Muscle layer of colon (tissue), 2 donors: ENCODE data around the gene NDFIP1.

Experiments
- H3K27ac ChIP-seq: one replicate; pipeline ENCODE4 v1.7.0; 2013; ENCODE audit warnings: low read depth, mild to moderate bottlenecking, low read length, moderate library complexity
- H3K27me3 ChIP-seq, 2 donors: one replicate each; pipeline ENCODE4 v1.7.0; 2013; ENCODE audit warnings: low read length in 2 of 2, mild to moderate bottlenecking in 2 of 2; ENCODE audit not compliant: insufficient read depth in 2 of 2, control insufficient read depth in 1 of 2
- H3K36me3 ChIP-seq: one replicate; pipeline ENCODE4 v1.7.0; 2013; ENCODE audit warnings: mild to moderate bottlenecking, low read length; ENCODE audit not compliant: insufficient read depth
- H3K4me1 ChIP-seq: one replicate; pipeline ENCODE4 v1.7.0; 2013; ENCODE audit warnings: mild to moderate bottlenecking, low read length; ENCODE audit not compliant: insufficient read depth
- H3K4me3 ChIP-seq, 2 donors: one replicate each; pipeline ENCODE4 v1.7.0; 2013; ENCODE audit warnings: low read length in 2 of 2, low read depth in 1 of 2, mild to moderate bottlenecking in 1 of 2, moderate library complexity in 1 of 2
- H3K9ac ChIP-seq: one replicate; pipeline ENCODE4 v1.7.0; 2013; ENCODE audit warnings: low read length
- H3K9me3 ChIP-seq: one replicate; pipeline ENCODE4 v1.7.0; 2013; ENCODE audit warnings: mild to moderate bottlenecking, low read length
- donor health status: abdominal sarcoma.
- donor health status: Adenocarcinoma of cecum.

Gene NDFIP1

GRCh38 chr5:142125378-142125777 is 16.8 kb downstream of the NDFIP1 start:
- H3K36me3 ChIP-seq = peaks cover 4% of the 10 kb centered on the region
- H3K4me1 ChIP-seq = peaks cover 8% of the 10 kb centered on the region
- no peak overlapping the region for H3K4me3 ChIP-seq
- no peak overlapping the region for H3K9ac ChIP-seq
- H3K27ac ChIP-seq = no peak overlapping the region
- no peaks in the 10 kb centered on the region for H3K27me3 ChIP-seq
- H3K9me3 ChIP-seq = no peaks in the 10 kb centered on the region

DNA sequence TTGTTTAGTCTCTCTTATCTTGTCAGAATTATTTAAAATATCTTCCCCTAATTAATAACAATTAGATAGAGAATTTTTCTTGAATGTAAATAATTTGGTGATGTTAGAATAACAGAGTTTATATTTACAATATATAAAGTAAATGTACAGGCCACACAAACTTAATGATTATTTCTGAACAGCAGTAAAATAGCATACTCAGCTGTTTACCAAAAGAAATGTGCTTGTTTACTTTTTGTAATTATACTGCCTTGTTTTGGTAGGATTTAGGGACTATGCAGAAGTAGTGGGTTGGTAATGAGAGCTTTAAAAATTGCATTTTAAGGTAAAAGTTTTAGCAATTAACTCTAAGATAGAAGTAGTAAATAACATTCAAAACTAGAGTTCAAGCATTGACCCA is 17.4 kb downstream of the NDFIP1 start:
- Histone ChIP-seq H3K36me3 (no peaks in the 10 kb centered on the region), H3K4me3 (no peak overlapping the region), H3K4me1 (peaks cover 8% of the 10 kb centered on the region), H3K9ac (no peak overlapping the region), H3K27me3 (no peaks in the 10 kb centered on the region), H3K9me3 (no peaks in the 10 kb centered on the region), H3K27ac (no peak overlapping the region)

DNA sequence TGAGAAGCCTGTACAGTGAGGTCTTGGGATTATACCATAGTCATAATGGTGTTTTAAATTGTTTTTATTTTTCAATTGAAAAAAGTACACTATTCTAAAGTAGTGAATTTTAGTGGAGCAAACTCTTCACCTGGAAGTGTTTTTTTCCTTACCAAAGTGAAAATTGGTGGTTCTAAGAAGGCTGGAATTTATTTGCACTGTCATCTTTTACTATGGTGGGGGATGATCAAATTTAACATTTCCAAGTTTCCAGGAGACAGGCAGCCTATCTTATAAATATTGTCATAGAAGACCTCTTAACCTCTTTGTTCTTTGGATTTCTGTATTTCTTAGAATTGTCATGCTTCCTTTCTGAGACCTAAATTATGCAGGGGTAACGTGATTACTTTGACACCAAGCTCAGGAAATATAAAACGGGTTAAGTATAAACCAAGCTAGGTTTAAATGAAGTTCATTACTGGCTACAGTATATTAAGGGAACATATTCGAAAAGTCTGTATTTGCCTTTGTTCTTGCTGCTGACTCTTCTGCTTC is 20.2 kb downstream of the NDFIP1 start:
- Histone ChIP-seq H3K4me1 (peaks cover 8% of the 10 kb centered on the region), H3K9ac (no peak overlapping the region), H3K9me3 (no peaks in the 10 kb centered on the region), H3K36me3 (peaks cover 22% of the 10 kb centered on the region), H3K4me3 (no peak overlapping the region), H3K27ac (no peak overlapping the region), H3K27me3 (no peaks in the 10 kb centered on the region)

DNA sequence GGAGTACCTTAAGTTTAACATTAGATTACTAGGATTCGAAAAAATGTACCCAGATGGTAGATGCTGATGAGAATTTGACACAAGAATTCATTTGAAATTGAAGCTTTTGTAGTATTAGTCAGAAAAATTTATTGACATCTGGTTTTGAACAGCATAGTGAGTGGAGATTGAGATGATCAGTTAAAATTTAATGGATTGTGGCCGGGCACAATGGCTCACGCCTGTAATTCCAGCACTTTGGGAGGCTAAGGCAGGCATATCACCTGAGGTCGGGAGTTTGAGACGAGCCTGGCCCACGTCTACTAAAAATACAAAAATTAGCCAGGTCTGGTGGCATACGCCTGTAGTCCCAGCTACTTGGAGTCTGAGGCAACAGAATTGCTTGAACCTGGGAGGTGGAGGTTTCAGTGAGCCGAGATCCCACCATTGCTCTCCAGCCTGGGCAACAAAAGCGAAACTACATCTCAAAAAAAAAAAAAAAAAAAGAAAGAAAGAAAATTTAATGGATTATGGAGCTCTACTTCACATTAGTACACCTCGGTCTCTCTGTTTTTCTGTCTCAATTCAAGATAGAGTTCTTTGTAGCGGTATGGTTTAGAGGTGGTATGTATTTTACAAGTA is 21.0 kb downstream of the NDFIP1 start:
- Histone ChIP-seq H3K9ac (no peak overlapping the region), H3K9me3 (no peaks in the 10 kb centered on the region), H3K27me3 (no peaks in the 10 kb centered on the region), H3K4me3 (no peak overlapping the region), H3K4me1 (peaks cover 8% of the 10 kb centered on the region), H3K36me3 (peaks cover 26% of the 10 kb centered on the region), H3K27ac (no peak overlapping the region)

DNA sequence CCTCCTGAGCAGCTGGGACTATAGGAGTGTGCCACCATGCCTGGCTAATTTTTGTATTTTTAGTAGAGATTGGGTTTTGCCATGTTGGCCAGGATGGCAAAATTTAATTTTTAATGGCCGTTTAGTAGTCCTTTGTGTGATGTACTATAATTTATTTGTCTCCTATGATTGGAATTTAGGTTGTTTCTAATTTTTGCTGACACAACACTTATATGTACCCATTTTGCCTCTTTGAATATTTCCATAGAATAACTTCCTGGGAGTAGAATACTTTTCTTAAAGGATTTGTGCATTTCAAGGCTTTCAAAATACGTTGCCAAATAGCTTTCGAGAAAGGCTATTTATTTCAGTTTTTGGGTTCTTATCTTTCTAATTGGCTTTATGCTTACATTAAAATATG is 22.8 kb downstream of the NDFIP1 start:
- no peaks in the 10 kb centered on the region for H3K27me3 ChIP-seq
- peaks cover 8% of the 10 kb centered on the region for H3K4me1 ChIP-seq
- H3K36me3 ChIP-seq = peaks cover 30% of the 10 kb centered on the region
- H3K27ac ChIP-seq = no peak overlapping the region
- H3K9me3 ChIP-seq = no peaks in the 10 kb centered on the region
- no peak overlapping the region for H3K9ac ChIP-seq
- no peak overlapping the region for H3K4me3 ChIP-seq

DNA sequence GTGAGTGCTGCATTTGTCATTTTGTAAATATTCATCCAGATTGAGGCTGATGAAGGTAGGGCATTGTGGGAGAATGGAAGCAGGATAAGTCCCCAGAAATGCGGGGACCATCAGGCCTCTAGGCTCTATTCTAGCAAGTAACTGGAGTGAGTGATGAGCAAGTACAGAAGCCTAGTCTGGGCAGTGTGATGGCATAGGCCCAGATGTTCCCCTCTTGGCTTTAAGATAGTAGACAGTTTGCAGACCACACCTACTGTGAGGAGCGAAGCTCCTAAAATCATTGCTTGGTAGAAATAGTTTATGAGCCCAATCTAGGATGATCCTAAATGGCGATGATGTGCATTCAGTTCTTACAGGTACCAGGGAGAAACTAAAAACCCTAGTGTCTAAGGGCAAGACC is 24.3 kb downstream of the NDFIP1 start:
- no peaks in the 10 kb centered on the region for H3K27me3 ChIP-seq
- H3K9ac ChIP-seq = no peak overlapping the region
- H3K36me3 ChIP-seq = peaks cover 37% of the 10 kb centered on the region
- no peak overlapping the region for H3K27ac ChIP-seq
- H3K4me3 ChIP-seq = no peak overlapping the region
- no peaks in the 10 kb centered on the region for H3K9me3 ChIP-seq
- peaks cover 8% of the 10 kb centered on the region for H3K4me1 ChIP-seq

DNA sequence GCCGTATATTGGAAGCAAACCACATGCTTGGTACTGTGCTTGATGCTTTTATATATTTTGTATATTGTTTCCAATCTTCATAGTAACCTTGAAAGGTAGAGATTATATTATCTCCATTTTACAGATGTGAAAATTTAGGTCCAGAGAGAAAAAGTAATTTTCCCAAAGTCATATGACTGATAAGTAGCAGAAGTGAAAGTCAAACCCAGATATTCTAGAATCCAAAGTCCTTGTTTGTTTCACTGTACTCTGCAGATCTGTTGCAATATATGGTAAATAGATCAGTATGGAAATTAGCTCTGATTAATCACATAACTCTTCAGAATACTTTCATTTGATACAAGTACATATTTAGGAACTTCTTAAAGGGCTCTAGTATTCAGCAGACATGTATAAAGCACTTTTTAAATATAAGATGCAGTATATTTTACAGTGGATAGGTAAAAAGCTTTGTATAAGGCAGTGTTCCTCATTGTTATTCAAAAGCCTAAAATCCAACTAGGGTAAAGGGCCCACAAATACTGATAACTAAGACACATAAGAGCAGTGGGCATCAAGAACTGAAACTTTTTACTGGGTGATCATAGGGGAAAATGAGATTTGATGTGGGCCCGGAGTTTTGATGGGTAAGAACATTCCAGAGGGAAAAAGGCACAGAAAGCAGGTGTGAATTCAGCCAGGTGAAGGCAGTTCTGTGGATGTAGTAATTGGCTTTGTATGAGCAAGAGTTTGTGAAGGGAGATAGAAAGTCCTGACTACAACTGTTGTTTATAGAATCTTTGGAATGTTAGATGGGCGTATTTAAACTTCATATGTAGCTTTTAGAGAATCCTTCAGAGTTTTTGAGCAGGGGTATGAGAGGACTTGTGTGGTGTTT is 25.0 kb downstream of the NDFIP1 start:
- H3K27ac ChIP-seq = no peak overlapping the region
- H3K4me3 ChIP-seq = no peak overlapping the region
- no peak overlapping the region for H3K9ac ChIP-seq
- H3K4me1 ChIP-seq = peaks cover 2% of the 10 kb centered on the region
- H3K36me3 ChIP-seq = peaks cover 37% of the 10 kb centered on the region
- H3K27me3 ChIP-seq = no peaks in the 10 kb centered on the region
- H3K9me3 ChIP-seq = no peaks in the 10 kb centered on the region

- H3K36me3 ChIP-seq = peaks cover 42% of the 10 kb centered on the region
- H3K27ac ChIP-seq = no peak overlapping the region
Observed at GRCh38 chr5:142134331-142135010, 25.9 kb downstream of the NDFIP1 start.

DNA sequence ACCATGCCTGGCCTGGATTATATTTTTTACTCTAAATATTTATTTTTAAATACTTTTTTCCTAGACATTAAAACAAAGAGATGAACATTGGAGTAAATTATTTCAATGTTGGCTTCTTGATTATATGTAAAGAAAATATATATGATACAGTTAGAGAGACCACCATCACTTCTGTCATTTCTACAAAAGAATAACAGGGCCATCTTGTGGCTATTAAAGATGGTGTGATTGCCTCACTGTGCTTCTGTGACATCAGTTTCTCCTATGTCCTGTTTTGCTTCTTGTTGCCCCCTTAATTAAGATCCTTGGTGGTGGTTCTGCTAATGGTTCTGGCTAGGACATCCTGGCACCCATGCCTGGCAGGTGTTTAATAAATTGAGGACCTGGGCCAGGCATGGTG is 32.9 kb downstream of the NDFIP1 start:
- no peak overlapping the region for H3K9ac ChIP-seq
- H3K4me3 ChIP-seq = no peak overlapping the region
- no peaks in the 10 kb centered on the region for H3K9me3 ChIP-seq
- H3K4me1 ChIP-seq = no peaks in the 10 kb centered on the region
- no peaks in the 10 kb centered on the region for H3K27me3 ChIP-seq
- H3K36me3 ChIP-seq = peaks cover 40% of the 10 kb centered on the region
- no peak overlapping the region for H3K27ac ChIP-seq

More at GRCh38 chr5:142134331-142135010, 25.9 kb downstream of the NDFIP1 start:
- no peaks in the 10 kb centered on the region for H3K9me3 ChIP-seq
- H3K27me3 ChIP-seq = no peaks in the 10 kb centered on the region
- H3K4me3 ChIP-seq = no peak overlapping the region
- no peaks in the 10 kb centered on the region for H3K4me1 ChIP-seq
- H3K9ac ChIP-seq = no peak overlapping the region

DNA sequence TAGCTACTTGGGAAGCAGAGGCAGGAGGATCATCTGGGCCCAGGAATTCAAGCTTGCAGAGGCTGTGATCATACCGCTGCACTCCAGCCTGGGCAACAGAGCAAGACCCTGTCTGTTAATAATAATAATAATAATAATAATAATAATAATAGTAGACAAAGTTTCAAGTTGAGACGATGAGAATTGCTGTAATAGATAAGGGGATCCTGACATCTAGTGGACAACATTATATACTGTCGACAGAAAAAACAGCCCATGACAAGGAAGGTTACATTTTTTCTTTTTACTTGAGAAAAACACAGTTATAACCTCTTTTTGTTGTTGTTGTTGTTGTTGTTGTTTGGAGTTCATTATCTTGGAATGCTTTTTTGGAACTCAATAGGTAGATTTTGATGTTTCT is 35.3 kb downstream of the NDFIP1 start:
- H3K27me3 ChIP-seq = no peaks in the 10 kb centered on the region
- H3K4me1 ChIP-seq = no peaks in the 10 kb centered on the region
- H3K9me3 ChIP-seq = no peaks in the 10 kb centered on the region
- H3K4me3 ChIP-seq = no peak overlapping the region
- no peak overlapping the region for H3K27ac ChIP-seq
- H3K9ac ChIP-seq = no peak overlapping the region
- peaks cover 49% of the 10 kb centered on the region for H3K36me3 ChIP-seq

DNA sequence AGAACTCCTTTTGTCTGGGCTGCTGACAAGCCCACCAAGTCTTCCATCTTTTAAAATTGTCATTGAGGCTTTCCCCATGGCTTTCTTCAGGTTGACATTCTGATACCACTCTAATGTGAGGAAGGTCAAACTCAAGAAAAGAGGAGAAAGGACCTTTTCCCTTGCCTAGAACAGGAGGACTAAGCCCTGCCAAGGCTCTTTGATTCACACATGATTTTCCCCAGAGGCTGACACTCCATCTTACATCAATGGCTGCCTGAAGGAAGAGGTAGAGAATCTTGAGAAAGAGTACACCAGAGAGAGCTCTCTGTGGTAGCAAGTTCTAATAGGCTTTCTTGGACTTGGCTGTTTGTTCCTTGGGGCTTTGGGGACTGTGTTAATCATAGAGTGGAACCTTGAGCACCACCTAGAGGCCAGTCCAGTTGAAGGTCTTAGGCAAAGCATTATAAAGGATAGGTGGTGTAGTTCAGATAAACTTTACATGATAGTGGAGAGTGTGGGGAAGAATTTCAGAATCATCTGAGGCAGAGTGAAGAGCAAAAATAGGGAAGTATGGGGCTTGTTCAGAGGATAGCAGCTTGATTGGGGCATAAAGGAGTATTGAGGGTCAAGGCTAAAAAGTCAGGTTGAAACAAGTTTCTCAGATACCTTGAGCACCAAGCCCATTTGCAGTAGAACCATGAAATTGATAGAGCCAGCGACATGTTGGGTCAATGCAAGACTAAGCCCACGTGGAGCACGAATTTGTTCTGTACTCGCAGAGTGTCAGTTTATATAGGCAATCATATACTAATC is 36.7 kb downstream of the NDFIP1 start:
- H3K27me3 ChIP-seq = no peaks in the 10 kb centered on the region
- H3K4me3 ChIP-seq = no peak overlapping the region
- H3K27ac ChIP-seq = no peak overlapping the region
- no peaks in the 10 kb centered on the region for H3K9me3 ChIP-seq
- H3K9ac ChIP-seq = no peak overlapping the region
- peaks cover 41% of the 10 kb centered on the region for H3K36me3 ChIP-seq
- H3K4me1 ChIP-seq = no peaks in the 10 kb centered on the region
